Ishikawa (cell line): ENCODE data around the gene SOX14.

Experiments
- CEBPB ChIP-seq: IDR thresholded peaks from 2 replicates; pipeline ENCODE4 v1.6.1; 2012
- CREB1 ChIP-seq: IDR thresholded peaks from 2 replicates; pipeline ENCODE4 v1.6.1; 2012; ENCODE audit warnings: low read depth
- EGR1 ChIP-seq: IDR thresholded peaks from 2 replicates; pipeline ENCODE4 v1.6.1; 2012
- EP300 ChIP-seq: IDR thresholded peaks from 2 replicates; pipeline ENCODE4 v1.6.1; 2012; ENCODE audit warnings: borderline replicate concordance
- FOXM1 ChIP-seq: IDR thresholded peaks from 2 replicates; pipeline ENCODE4 v1.6.1; 2012; ENCODE audit warnings: low read depth, borderline replicate concordance
- NFIC ChIP-seq: IDR thresholded peaks from 2 replicates; pipeline ENCODE4 v1.6.1; 2012
- RAD21 ChIP-seq: IDR thresholded peaks from 2 replicates; pipeline ENCODE4 v1.6.1; 2012; ENCODE audit warnings: low read depth
- REST ChIP-seq: IDR thresholded peaks from 2 replicates; pipeline ENCODE4 v1.6.1; 2012; ENCODE audit warnings: low read depth, mild to moderate bottlenecking
- TAF1 ChIP-seq: IDR thresholded peaks from 2 replicates; pipeline ENCODE4 v1.6.1; 2012; ENCODE audit warnings: low read depth, mild to moderate bottlenecking
- TCF12 ChIP-seq: IDR thresholded peaks from 2 replicates; pipeline ENCODE4 v1.6.1; 2012; ENCODE audit warnings: low read depth
- TEAD4 ChIP-seq: IDR thresholded peaks from 2 replicates; pipeline ENCODE4 v1.6.1; 2012
- YY1 ChIP-seq: IDR thresholded peaks from 2 replicates; pipeline ENCODE4 v1.6.1; 2012; ENCODE audit warnings: low read depth
- ZBTB7A ChIP-seq: IDR thresholded peaks from 2 replicates; pipeline ENCODE4 v1.6.1; 2012; ENCODE audit warnings: low read depth
- TF ChIP-seq, protein P1 (sequence below): IDR thresholded peaks from 2 replicates; pipeline ENCODE4 v1.6.1; 2012
- TF ChIP-seq, protein P2 (sequence below): IDR thresholded peaks from 2 replicates; pipeline ENCODE4 v1.6.1; 2012

Gene SOX14

DNA sequence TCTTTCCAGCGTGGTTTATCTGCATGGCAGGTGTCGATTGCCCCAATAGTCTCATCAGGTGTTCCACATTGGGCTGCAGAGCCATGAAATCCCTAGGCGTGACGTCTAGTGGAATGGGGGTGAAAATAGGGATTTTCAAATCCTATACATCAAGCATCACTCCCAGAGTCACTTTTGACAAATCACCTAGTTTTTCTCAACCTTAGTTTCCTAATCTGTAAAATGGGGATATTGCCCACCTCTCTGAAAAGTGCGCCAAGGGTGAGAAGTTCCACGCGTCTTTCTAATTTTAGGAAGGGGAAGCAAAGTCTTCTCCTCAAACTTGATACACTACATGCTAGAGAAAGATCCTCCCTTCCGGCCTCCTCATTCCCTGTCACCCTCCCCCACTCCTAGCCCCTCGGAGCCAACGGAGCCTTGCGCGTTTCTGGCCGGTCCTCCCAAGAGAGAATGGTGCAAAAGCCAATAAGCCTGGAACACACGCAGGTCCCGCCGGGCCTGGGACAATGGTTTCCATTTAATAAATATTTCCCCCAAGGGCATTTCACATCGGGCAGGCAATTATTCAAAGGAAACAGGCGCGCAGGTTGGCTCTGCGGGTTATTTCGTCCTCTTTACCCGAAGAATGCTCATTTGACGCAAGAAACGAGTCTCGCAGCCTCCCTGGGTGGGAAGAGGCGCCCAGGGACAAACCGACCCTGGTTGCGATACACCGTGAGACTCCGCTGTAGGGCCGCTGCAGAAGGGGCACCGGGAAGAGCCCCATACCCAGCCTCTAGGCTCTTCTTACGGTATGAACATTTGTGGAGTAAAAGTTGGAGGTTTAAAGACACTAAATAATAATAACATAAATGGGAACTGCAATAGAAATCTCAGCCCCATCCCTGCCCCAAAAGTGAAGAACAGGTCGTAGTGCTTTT lies 1.2 kb upstream of the SOX14 start:
- TF ChIP-seq TAF1 (no peak), EGR1 (no peak), TCF12 (no peak), FOXM1 (no peak), NFIC (no peak), REST (no peak), CEBPB (no peak), YY1 (no peak), RAD21 (no peak), CREB1 (no peak), TEAD4 (no peak), ZBTB7A (no peak)
- TF ChIP-seq, protein P1, sequence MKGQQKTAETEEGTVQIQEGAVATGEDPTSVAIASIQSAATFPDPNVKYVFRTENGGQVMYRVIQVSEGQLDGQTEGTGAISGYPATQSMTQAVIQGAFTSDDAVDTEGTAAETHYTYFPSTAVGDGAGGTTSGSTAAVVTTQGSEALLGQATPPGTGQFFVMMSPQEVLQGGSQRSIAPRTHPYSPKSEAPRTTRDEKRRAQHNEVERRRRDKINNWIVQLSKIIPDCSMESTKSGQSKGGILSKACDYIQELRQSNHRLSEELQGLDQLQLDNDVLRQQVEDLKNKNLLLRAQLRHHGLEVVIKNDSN: no peak
- TF ChIP-seq, protein P2, sequence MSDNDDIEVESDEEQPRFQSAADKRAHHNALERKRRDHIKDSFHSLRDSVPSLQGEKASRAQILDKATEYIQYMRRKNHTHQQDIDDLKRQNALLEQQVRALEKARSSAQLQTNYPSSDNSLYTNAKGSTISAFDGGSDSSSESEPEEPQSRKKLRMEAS: no peak

DNA sequence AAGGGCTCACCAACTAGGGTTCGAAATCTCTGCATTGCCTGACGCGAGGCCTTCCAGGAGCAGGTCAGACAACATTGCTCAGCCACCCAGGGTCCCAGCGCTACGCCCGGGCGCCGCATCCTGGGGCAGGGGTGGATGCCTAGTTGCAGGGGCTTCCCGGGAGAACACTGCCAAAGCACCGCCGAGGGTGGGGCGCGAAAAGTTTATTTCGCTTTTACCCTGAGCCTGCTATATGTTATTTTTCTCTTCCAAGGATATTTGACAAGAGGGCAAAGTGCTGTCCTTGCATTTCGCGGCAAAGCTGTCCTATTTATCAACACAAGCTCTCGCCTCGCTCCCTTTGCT lies 549 bp upstream of the SOX14 start:
- no peak for TF ChIP-seq YY1
- TF ChIP-seq TEAD4: no peak
- no peak for TF ChIP-seq TCF12
- TF ChIP-seq NFIC: no peak
- TF ChIP-seq CREB1: no peak
- no peak for TF ChIP-seq ZBTB7A
- TF ChIP-seq REST: no peak
- TF ChIP-seq, protein P2: no peak
- no peak for TF ChIP-seq EGR1
- TF ChIP-seq, protein P1: no peak
- no peak for TF ChIP-seq TAF1
- TF ChIP-seq FOXM1: no peak
- TF ChIP-seq RAD21: no peak
- TF ChIP-seq EP300: no peak
- no peak for TF ChIP-seq CEBPB

DNA sequence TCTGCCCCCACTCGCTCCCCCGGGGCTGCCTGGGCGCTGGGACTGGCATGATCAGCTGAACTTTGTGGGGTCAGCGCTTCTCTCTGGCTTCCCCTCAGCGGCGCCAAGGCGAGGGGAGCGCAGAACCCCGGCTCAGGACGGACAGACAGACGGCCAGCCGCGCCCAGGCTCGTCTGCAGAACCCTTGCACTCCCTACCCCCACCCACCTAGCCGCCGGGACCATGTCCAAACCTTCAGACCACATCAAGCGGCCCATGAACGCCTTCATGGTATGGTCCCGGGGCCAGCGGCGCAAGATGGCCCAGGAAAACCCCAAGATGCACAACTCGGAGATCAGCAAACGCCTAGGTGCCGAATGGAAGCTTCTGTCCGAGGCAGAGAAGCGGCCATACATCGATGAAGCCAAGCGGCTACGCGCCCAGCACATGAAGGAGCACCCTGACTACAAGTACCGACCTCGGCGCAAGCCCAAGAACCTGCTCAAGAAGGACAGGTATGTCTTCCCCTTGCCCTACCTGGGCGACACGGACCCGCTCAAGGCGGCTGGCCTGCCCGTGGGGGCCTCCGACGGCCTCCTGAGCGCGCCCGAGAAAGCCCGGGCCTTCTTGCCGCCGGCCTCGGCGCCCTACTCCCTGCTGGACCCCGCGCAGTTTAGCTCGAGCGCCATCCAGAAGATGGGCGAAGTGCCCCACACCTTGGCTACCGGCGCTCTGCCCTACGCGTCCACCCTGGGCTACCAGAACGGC lies 621 bp downstream of the SOX14 start:
- TF ChIP-seq RAD21 (no peak), ZBTB7A (no peak), REST (no peak), TAF1 (no peak), CREB1 (no peak), EGR1 (no peak), FOXM1 (no peak), CEBPB (no peak), TEAD4 (no peak), EP300 (no peak), TCF12 (no peak), YY1 (no peak)
- TF ChIP-seq, protein P1: no peak
- TF ChIP-seq, protein P2: no peak
